H9 (cell line): ENCODE measurements around the gene MESD. TPM values are rescaled to one million over a fixed set of nuclear protein-coding genes. Genes with fewer than 3 reads are reported as not detected.

Source experiments
- DNase-seq: peaks from one replicate; pipeline ENCODE4 v3.0.0-alpha.2; 2017
- H2AFZ ChIP-seq: one replicate; pipeline ENCODE4 v1.6.1; 2013; ENCODE audit warnings: mild to moderate bottlenecking, low read length, control low read depth, moderate library complexity
- H2AK5ac ChIP-seq: 2 replicates; pipeline ENCODE4 v1.6.1; 2013; ENCODE audit warnings: low read length, control low read depth, mixed read lengths; ENCODE audit not compliant: insufficient read length
- H2BK120ac ChIP-seq: one replicate; pipeline ENCODE4 v1.6.1; 2013; ENCODE audit warnings: low read depth, mild to moderate bottlenecking, low read length, control low read depth, inconsistent platforms; ENCODE audit not compliant: poor library complexity, severe bottlenecking
- H2BK12ac ChIP-seq: 2 replicates; pipeline ENCODE4 v1.6.1; 2013; ENCODE audit warnings: low read length, control low read depth, mixed read lengths, low read depth; ENCODE audit not compliant: insufficient read length
- H2BK15ac ChIP-seq: 2 replicates; pipeline ENCODE4 v1.6.1; 2013; ENCODE audit warnings: low read depth, low read length, control low read depth
- H2BK20ac ChIP-seq: one replicate; pipeline ENCODE4 v1.6.1; 2013; ENCODE audit warnings: low read depth, mild to moderate bottlenecking, low read length, control low read depth, inconsistent platforms; ENCODE audit not compliant: poor library complexity, severe bottlenecking
- H2BK5ac ChIP-seq: 2 replicates; pipeline ENCODE4 v1.6.1; 2013; ENCODE audit warnings: low read length, control low read depth, mixed read lengths; ENCODE audit not compliant: insufficient read length
- H3K14ac ChIP-seq: 2 replicates; pipeline ENCODE4 v1.6.1; 2013; ENCODE audit warnings: low read length, control low read depth; ENCODE audit not compliant: insufficient read depth
- H3K18ac ChIP-seq: 2 replicates; pipeline ENCODE4 v1.6.1; 2013; ENCODE audit warnings: low read depth, mild to moderate bottlenecking, mixed read lengths, low read length, control low read depth; ENCODE audit not compliant: insufficient read length
- H3K23ac ChIP-seq: 2 replicates; pipeline ENCODE4 v1.6.1; 2013; ENCODE audit warnings: low read length, control low read depth, mixed read lengths, low read depth; ENCODE audit not compliant: insufficient read length
- H3K23me2 ChIP-seq: 2 replicates; pipeline ENCODE4 v1.6.1; 2013; ENCODE audit warnings: low read depth, mild to moderate bottlenecking, mixed read lengths, low read length, control low read depth; ENCODE audit not compliant: insufficient read length, poor library complexity, severe bottlenecking
- H3K27ac ChIP-seq: 2 replicates; pipeline ENCODE4 v1.5.1; 2013; ENCODE audit warnings: low read length, control low read depth, mixed read lengths, low read depth; ENCODE audit not compliant: insufficient read length
- H3K27me3 ChIP-seq: 2 replicates; pipeline ENCODE4 v1.6.1; 2013; ENCODE audit warnings: low read length, control low read depth, inconsistent platforms; ENCODE audit not compliant: insufficient read depth
- H3K4ac ChIP-seq: 2 replicates; pipeline ENCODE4 v1.6.1; 2013; ENCODE audit warnings: low read depth, mild to moderate bottlenecking, control low read depth, inconsistent platforms, low read length, moderate library complexity
- H3K4me1 ChIP-seq: 2 replicates; pipeline ENCODE4 v1.6.1; 2013; ENCODE audit warnings: low read length, control low read depth, inconsistent platforms; ENCODE audit not compliant: insufficient read depth
- H3K4me2 ChIP-seq: 2 replicates; pipeline ENCODE4 v1.6.1; 2013; ENCODE audit warnings: low read length, control low read depth, mixed read lengths; ENCODE audit not compliant: insufficient read length, insufficient read depth
- H3K56ac ChIP-seq: 2 replicates; pipeline ENCODE4 v1.6.1; 2013; ENCODE audit warnings: low read depth, mild to moderate bottlenecking, mixed read lengths, low read length, control low read depth; ENCODE audit not compliant: insufficient read length
- H3K79me1 ChIP-seq: 2 replicates; pipeline ENCODE4 v1.6.1; 2013; ENCODE audit warnings: low read depth, mild to moderate bottlenecking, moderate library complexity, low read length, control low read depth, inconsistent platforms; ENCODE audit not compliant: insufficient read depth, poor library complexity, severe bottlenecking
- H3K79me2 ChIP-seq: 2 replicates; pipeline ENCODE4 v1.6.1; 2013; ENCODE audit warnings: low read length, control low read depth, inconsistent platforms; ENCODE audit not compliant: insufficient read depth
- H3K9ac ChIP-seq: 2 replicates; pipeline ENCODE4 v1.6.1; 2013; ENCODE audit warnings: low read length, control low read depth, mixed read lengths; ENCODE audit not compliant: insufficient read length; ENCODE audit errors: extremely low read depth
- H3K9me3 ChIP-seq: one replicate; pipeline ENCODE4 v1.6.1; 2013; ENCODE audit warnings: low read depth, low read length, inconsistent platforms; ENCODE audit not compliant: control insufficient read depth
- H3T11ph ChIP-seq: one replicate; pipeline ENCODE4 v1.6.1; 2013; ENCODE audit warnings: mild to moderate bottlenecking, low read length, control low read depth, inconsistent platforms
- H4K20me1 ChIP-seq: one replicate; pipeline ENCODE4 v1.6.1; 2013; ENCODE audit not compliant: control insufficient read depth, insufficient read length, insufficient read depth
- H4K5ac ChIP-seq: 2 replicates; pipeline ENCODE4 v1.6.1; 2013; ENCODE audit warnings: low read depth, mild to moderate bottlenecking, mixed read lengths, low read length, control low read depth; ENCODE audit not compliant: insufficient read length
- H4K8ac ChIP-seq: replicated peaks from 2 replicates; pipeline ENCODE4 v1.6.1; 2013; ENCODE audit warnings: low read length, control low read depth, mixed read lengths, low read depth; ENCODE audit not compliant: insufficient read length
- H4K91ac ChIP-seq: 2 replicates; pipeline ENCODE4 v1.6.1; 2013; ENCODE audit warnings: low read depth, mild to moderate bottlenecking, moderate library complexity, mixed read lengths, low read length, control low read depth; ENCODE audit not compliant: insufficient read length
- H3K27ac Mint-ChIP-seq, 3 experiments: 2 replicates in 2 of 3; 3 replicates in 1 of 3; pipeline ENCODE4 v1.8.0; 2020 to 2021; ENCODE audit warnings: mixed read lengths in 3 of 3, mild to moderate bottlenecking in 1 of 3, moderate library complexity in 1 of 3
- H3K27me3 Mint-ChIP-seq: 2 replicates; pipeline ENCODE4 v1.8.0; 2021; ENCODE audit warnings: low read depth, mild to moderate bottlenecking, moderate library complexity, mixed read lengths
- H3K36me3 Mint-ChIP-seq, 3 experiments: 2 replicates in 2 of 3; 3 replicates in 1 of 3; pipeline ENCODE4 v1.8.0; 2020 to 2021; ENCODE audit warnings: low read depth in 3 of 3, mixed read lengths in 3 of 3; ENCODE audit not compliant: insufficient read depth in 1 of 3
- H3K4me1 Mint-ChIP-seq, 2 experiments: 2 replicates each; pipeline ENCODE4 v1.8.0; 2020; ENCODE audit warnings: mixed read lengths in 2 of 2
- H3K4me3 Mint-ChIP-seq, 2 experiments: 2 replicates in 1 of 2; 3 replicates in 1 of 2; pipeline ENCODE4 v1.8.0; 2020 to 2021; ENCODE audit warnings: mild to moderate bottlenecking in 2 of 2, mixed read lengths in 2 of 2, moderate library complexity in 1 of 2
- H3K9me3 Mint-ChIP-seq, 2 experiments: 2 replicates in 1 of 2; 3 replicates in 1 of 2; pipeline ENCODE4 v1.8.0; 2020; ENCODE audit warnings: mild to moderate bottlenecking in 2 of 2, mixed read lengths in 2 of 2, moderate library complexity in 1 of 2
- CTCF ChIP-seq: fragments of 200-600 bp; sonication (generic); conservative IDR thresholded peaks from 3 replicates; pipeline ENCODE4 v1.8.0; 2021; ENCODE audit warnings: antibody characterized with exemption, mild to moderate bottlenecking
- WGBS: extraction: QIAGEN DNeasy Blood & Tissue Kit; methylation state at CpG from one replicate; pipeline ENCODE4 v1.1.7; 2013; ENCODE audit warnings: missing lambda C conversion rate, low lambda C conversion rate, mixed read lengths; ENCODE audit not compliant: insufficient read length; ENCODE audit errors: extremely low coverage; 5-methylcytosine and 5-hydroxymethylcytosine counted together
- total RNA-seq: library from RNA; stranded (reverse); gene quantifications from 2 replicates; pipeline ENCODE4 v1.2.1, GENCODE V29; 2021

MESD gene
- total RNA-seq, 1 experiment from 2014 or later: 29.1 TPM

GRCh38 chr15:81032818-81033217 lies 43.2 kb upstream of the MESD start:
- no peak for TF ChIP-seq CTCF
- Histone ChIP-seq H4K91ac (no peak overlapping the region), H3K18ac (no peak overlapping the region), H3K79me1 (no peaks in the 10 kb centered on the region), H2BK120ac (no peak overlapping the region), H2AK5ac (no peak overlapping the region), H4K5ac (no peak overlapping the region), H2BK12ac (no peak overlapping the region), H3K4me2 (no peak overlapping the region), H3K27me3 (no peaks in the 10 kb centered on the region), H2BK15ac (no peak overlapping the region), H4K8ac (no peak overlapping the region), H3K56ac (no peak overlapping the region), H3K9ac (no peak overlapping the region), H3K23me2 (no peaks in the 10 kb centered on the region), H3K14ac (no peak overlapping the region), H3K4me1 (no peaks in the 10 kb centered on the region), H2AFZ (no peak overlapping the region), H3K27ac (no peak overlapping the region), H3K9me3 (no peaks in the 10 kb centered on the region), H4K20me1 (no peaks in the 10 kb centered on the region), H3K4ac (no peak overlapping the region), H3K79me2 (no peaks in the 10 kb centered on the region), H3K23ac (no peak overlapping the region), H3T11ph (no peak overlapping the region), H2BK5ac (no peak overlapping the region), H2BK20ac (no peak overlapping the region)
- WGBS: no CpG with 5 or more reads among the region's 1 CpG
- Mint-ChIP-seq H3K27me3 (peaks cover 3% of the 10 kb centered on the region; the same call in 1 of the 2 replicates), H3K4me3 (no peak overlapping the region), H3K36me3 (peaks cover 0 to 13% (median 7%) of the 10 kb centered on the region in 3 experiments; a peak in 5 of 7 replicates), H3K4me1 (peaks cover 7 to 9% of the 10 kb centered on the region in 2 experiments), H3K27ac (no peak overlapping the region), H3K9me3 (peaks cover 6 to 14% of the 10 kb centered on the region in 2 experiments)
- no peak for DNase-seq
